ENCODE measurements around the gene VDAC2. TPM values are rescaled to one million over a fixed set of nuclear protein-coding genes. Genes with fewer than 3 reads are reported as not detected.
"Not testable (repeated sequence)": the region's sequence is repeated elsewhere in the genome, so short reads cannot be mapped to it uniquely, and the experiment has no call there.

VDAC2 gene
- total RNA-seq, 1 donor from 2014 or later, result 178 TPM

DNA sequence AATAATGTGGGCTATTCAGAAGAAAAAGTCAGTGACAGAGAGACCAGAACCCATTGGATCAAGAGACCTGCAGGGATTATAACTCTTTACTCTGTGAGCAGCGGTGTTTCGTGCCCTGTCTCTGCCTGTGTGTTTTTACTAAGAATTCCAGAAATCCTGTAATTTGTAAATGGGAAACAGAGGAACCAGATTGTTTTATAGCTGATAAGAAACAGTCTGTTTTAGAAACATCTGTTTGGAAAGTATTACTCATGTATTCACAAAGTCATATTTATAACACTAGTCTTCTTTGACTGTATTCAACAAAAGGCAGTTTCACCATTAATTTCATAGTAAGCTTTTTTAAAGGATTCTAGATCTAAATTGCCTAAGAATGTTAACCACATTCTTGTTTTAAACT lies 30.0 kb upstream of the VDAC2 start:
- no peaks in the 10 kb centered on the region for H3K9me3 Mint-ChIP-seq (ENCODE audit: unreplicated experiment)
- DNase-seq (ENCODE audit: low spot score), result no peak

DNA sequence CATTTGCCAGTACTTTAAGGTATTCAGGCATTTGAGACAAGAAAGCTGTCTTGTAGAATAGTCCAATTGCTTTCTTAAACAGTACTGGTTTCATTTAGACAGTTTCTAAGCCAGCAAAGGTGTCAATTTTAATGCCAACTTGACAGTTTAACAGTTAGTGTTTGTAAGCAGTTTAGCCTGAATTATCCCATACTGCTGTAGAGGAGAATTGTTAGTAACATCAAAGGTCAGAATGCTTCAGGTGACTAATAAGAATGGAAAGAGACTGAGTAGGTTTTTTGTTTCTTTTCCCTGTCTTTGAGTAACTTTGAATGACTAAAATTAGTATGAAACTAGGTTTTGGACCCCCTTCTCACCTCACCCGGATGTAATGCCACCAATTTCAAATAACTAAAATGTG lies 29.5 kb upstream of the VDAC2 start:
- TF ChIP-seq, protein P1, sequence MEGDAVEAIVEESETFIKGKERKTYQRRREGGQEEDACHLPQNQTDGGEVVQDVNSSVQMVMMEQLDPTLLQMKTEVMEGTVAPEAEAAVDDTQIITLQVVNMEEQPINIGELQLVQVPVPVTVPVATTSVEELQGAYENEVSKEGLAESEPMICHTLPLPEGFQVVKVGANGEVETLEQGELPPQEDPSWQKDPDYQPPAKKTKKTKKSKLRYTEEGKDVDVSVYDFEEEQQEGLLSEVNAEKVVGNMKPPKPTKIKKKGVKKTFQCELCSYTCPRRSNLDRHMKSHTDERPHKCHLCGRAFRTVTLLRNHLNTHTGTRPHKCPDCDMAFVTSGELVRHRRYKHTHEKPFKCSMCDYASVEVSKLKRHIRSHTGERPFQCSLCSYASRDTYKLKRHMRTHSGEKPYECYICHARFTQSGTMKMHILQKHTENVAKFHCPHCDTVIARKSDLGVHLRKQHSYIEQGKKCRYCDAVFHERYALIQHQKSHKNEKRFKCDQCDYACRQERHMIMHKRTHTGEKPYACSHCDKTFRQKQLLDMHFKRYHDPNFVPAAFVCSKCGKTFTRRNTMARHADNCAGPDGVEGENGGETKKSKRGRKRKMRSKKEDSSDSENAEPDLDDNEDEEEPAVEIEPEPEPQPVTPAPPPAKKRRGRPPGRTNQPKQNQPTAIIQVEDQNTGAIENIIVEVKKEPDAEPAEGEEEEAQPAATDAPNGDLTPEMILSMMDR (IDR thresholded peaks at IDR 0.05; ENCODE audit: unreplicated experiment), result no peak
- Mint-ChIP-seq H3K4me1 (ENCODE audit: unreplicated experiment) (no peaks in the 10 kb centered on the region), H3K4me3 (ENCODE audit: unreplicated experiment) (no peak overlapping the region), H3K27me3 (ENCODE audit: unreplicated experiment) (no peaks in the 10 kb centered on the region), H3K36me3 (ENCODE audit: low read depth, unreplicated experiment) (peaks cover 4% of the 10 kb centered on the region), H3K9me3 (ENCODE audit: unreplicated experiment) (no peaks in the 10 kb centered on the region), H3K27ac (ENCODE audit: unreplicated experiment) (no peak overlapping the region)
- no peak for DNase-seq (ENCODE audit: low spot score)

More for the DNA sequence above, 30.0 kb upstream of the VDAC2 start:
- Mint-ChIP-seq H3K27me3 (ENCODE audit: unreplicated experiment) (no peaks in the 10 kb centered on the region), H3K36me3 (ENCODE audit: low read depth, unreplicated experiment) (peaks cover 6% of the 10 kb centered on the region), H3K4me1 (ENCODE audit: unreplicated experiment) (no peaks in the 10 kb centered on the region), H3K4me3 (ENCODE audit: unreplicated experiment) (no peak overlapping the region), H3K27ac (ENCODE audit: unreplicated experiment) (no peak overlapping the region)
- TF ChIP-seq, protein P1 (IDR thresholded peaks at IDR 0.05; ENCODE audit: unreplicated experiment), result no peak

DNA sequence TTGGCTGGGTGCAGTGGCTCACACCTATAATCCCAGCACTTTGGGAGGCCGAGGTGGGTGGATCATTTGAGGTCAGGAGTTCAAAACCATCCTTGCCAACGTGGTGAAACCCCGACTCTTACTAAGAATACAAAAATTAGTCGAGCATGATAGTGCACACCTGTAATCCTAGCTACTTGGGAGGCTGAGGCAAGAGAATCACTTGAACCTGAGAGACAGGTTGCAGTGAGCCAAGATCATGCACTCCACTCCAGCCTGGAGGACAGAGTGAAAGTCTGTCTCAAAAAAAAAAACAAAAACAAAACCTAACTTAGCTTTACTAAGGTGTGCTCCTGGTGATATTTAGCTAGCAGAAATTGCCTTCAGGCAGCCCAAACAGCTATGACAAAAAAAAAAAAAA lies 24.3 kb upstream of the VDAC2 start:
- TF ChIP-seq, protein P1 (IDR thresholded peaks at IDR 0.05; ENCODE audit: unreplicated experiment), result no peak
- no peaks in the 10 kb centered on the region for H3K36me3 Mint-ChIP-seq (ENCODE audit: low read depth, unreplicated experiment)
- H3K27ac Mint-ChIP-seq (ENCODE audit: unreplicated experiment), result no peak overlapping the region

DNA sequence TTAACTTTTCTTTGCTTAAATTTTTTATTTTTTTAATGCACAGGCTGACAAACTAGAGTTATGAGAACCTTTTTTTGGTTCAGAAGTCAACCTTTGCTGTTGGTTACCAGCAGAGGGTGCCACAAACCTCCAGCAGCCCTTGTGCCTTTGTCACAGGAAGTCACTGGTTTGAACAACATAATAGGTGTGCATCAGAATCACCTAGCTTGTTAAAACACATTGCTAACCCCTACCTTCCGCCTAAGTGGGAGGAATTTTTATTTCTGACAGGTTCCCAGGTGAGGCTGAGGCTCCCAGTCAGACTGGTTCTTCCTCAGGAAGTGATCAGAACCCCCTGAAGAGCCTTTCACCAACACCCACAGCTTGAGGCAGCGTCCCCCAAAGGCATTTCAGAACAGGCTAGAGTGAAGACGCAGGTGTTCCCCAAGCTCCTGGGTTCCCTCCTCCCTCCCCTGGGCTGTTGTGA lies 22.6 kb upstream of the VDAC2 start:
- Mint-ChIP-seq H3K36me3 (ENCODE audit: low read depth, unreplicated experiment) (no peaks in the 10 kb centered on the region), H3K27ac (ENCODE audit: unreplicated experiment) (peak overlapping the region; percentile 30), H3K27me3 (ENCODE audit: unreplicated experiment) (no peaks in the 10 kb centered on the region), H3K9me3 (ENCODE audit: unreplicated experiment) (no peaks in the 10 kb centered on the region), H3K4me3 (ENCODE audit: unreplicated experiment) (no peak overlapping the region), H3K4me1 (ENCODE audit: unreplicated experiment) (no peaks in the 10 kb centered on the region)
- peak; percentile 47 for DNase-seq (ENCODE audit: low spot score)
- TF ChIP-seq, protein P1 (IDR thresholded peaks at IDR 0.05; ENCODE audit: unreplicated experiment), result peak; percentile 58

More for the DNA sequence above, 24.3 kb upstream of the VDAC2 start:
- Mint-ChIP-seq H3K9me3 (ENCODE audit: unreplicated experiment) (no peaks in the 10 kb centered on the region), H3K4me3 (ENCODE audit: unreplicated experiment) (no peak overlapping the region), H3K4me1 (ENCODE audit: unreplicated experiment) (no peaks in the 10 kb centered on the region), H3K27me3 (ENCODE audit: unreplicated experiment) (no peaks in the 10 kb centered on the region)
- DNase-seq (ENCODE audit: low spot score), result no peak

DNA sequence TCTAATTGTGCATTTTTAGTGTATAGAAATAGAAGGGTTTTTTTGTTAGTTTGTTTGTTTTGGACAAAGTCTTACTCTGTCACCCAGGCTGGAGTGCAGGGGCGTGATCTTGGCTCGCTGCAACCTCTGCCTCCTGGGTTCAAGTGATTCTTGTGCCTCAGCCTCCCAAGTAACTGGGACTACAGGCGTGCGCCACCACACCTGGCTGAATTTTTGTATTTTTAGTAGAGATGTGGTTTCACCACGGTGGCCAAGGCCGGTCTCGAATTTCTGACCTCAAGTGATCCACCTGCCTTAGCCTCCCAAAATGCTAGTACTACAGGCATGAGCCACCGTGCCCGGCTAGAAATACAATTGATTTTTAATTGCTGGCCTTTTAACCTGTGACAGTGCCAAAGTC lies 22.1 kb upstream of the VDAC2 start:
- not testable (repeated sequence) for H3K27ac Mint-ChIP-seq (ENCODE audit: unreplicated experiment); H3K4me3 Mint-ChIP-seq (ENCODE audit: unreplicated experiment); H3K36me3 Mint-ChIP-seq (ENCODE audit: low read depth, unreplicated experiment); H3K9me3 Mint-ChIP-seq (ENCODE audit: unreplicated experiment); DNase-seq (ENCODE audit: low spot score); H3K27me3 Mint-ChIP-seq (ENCODE audit: unreplicated experiment); H3K4me1 Mint-ChIP-seq (ENCODE audit: unreplicated experiment)

Data from endothelial cell (in vitro differentiated cells).